Hepatocyte (in vitro differentiated cells): ENCODE results near the gene SLC13A2. TPM values are rescaled to one million over a fixed set of nuclear protein-coding genes. Genes with fewer than 3 reads are reported as not detected.

Source experiments
- DNase-seq: peaks from one replicate; pipeline ENCODE4 v3.0.0-alpha.2; 2016; ENCODE audit warnings: low spot score
- H2AFZ ChIP-seq: fragments of 200-600 bp; sonication (generic); 2 replicates; pipeline ENCODE4 v1.6.0; 2016; ENCODE audit warnings: antibody characterized with exemption, mild to moderate bottlenecking
- H3K27ac ChIP-seq: fragments of 200-600 bp; sonication (generic); 2 replicates; pipeline ENCODE4 v1.5.1; 2016; ENCODE audit warnings: mild to moderate bottlenecking
- H3K27me3 ChIP-seq: fragments of 200-600 bp; sonication (generic); 2 replicates; pipeline ENCODE4 v1.6.1; 2016
- H3K36me3 ChIP-seq: fragments of 200-600 bp; sonication (generic); replicated peaks from 2 replicates; pipeline ENCODE4 v1.5.1; 2016; ENCODE audit warnings: low read depth; ENCODE audit not compliant: insufficient read depth
- H3K4me1 ChIP-seq: fragments of 200-600 bp; sonication (generic); 2 replicates; pipeline ENCODE4 v1.5.1; 2016; ENCODE audit warnings: mild to moderate bottlenecking, moderate library complexity; ENCODE audit not compliant: insufficient read depth
- H3K4me2 ChIP-seq: fragments of 200-600 bp; sonication (generic); 2 replicates; pipeline ENCODE4 v1.6.0; 2016
- H3K4me3 ChIP-seq: fragments of 200-600 bp; sonication (generic); 2 replicates; pipeline ENCODE4 v1.5.1; 2016; ENCODE audit warnings: mild to moderate bottlenecking
- H3K79me2 ChIP-seq: fragments of 200-600 bp; sonication (generic); 2 replicates; pipeline ENCODE4 v1.6.0; 2017; ENCODE audit warnings: mild to moderate bottlenecking
- H3K9me2 ChIP-seq: fragments of 200-600 bp; sonication (generic); replicated peaks from 2 replicates; pipeline ENCODE4 v1.6.0; 2017; ENCODE audit warnings: mild to moderate bottlenecking; ENCODE audit not compliant: insufficient read depth
- H3K9me3 ChIP-seq: fragments of 200-600 bp; sonication (generic); 2 replicates; pipeline ENCODE4 v1.5.1; 2016; ENCODE audit warnings: low read depth, mild to moderate bottlenecking
- H4K20me1 ChIP-seq: fragments of 200-600 bp; sonication (generic); 2 replicates; pipeline ENCODE4 v1.6.0; 2016; ENCODE audit warnings: mild to moderate bottlenecking; ENCODE audit not compliant: insufficient read depth, poor library complexity, severe bottlenecking
- EZH2 ChIP-seq: fragments of 200-600 bp; sonication (generic); IDR thresholded peaks from 2 replicates; pipeline ENCODE4 v1.6.1; 2016; ENCODE audit warnings: antibody characterized with exemption, mild to moderate bottlenecking, borderline replicate concordance
- EZH2phosphoT487 ChIP-seq: fragments of 200-600 bp; sonication (generic); IDR thresholded peaks from one replicate; pipeline ENCODE4 v1.6.1; 2018; ENCODE audit warnings: antibody characterized with exemption, mild to moderate bottlenecking, low read depth, moderate library complexity; ENCODE audit not compliant: unreplicated experiment, severe bottlenecking
- WGBS: methylation state at CpG from one replicate; pipeline ENCODE4 v1.1.6; 2016; ENCODE audit warnings: low lambda C conversion rate; ENCODE audit errors: missing lambda C conversion rate; 5-methylcytosine and 5-hydroxymethylcytosine counted together
- polyA plus RNA-seq: library from polyadenylated mRNA; unstranded; fragments of >200 nt; fragmentation: Nextera tagmentation; extraction: Ambion mirVana; gene quantifications from 2 replicates; pipeline ENCODE4 v1.2.1, GENCODE V29; 2016
- total RNA-seq: library from RNA; depleted of rRNA; stranded (reverse); fragments of >200 nt; gene quantifications from 2 replicates; pipeline ENCODE4 v1.2.3, GENCODE V29; 2014
- TF ChIP-seq, protein P1 (sequence below): fragments of 200-600 bp; sonication (generic); IDR thresholded peaks from 2 replicates; pipeline ENCODE4 v1.5.1; 2016; ENCODE audit warnings: antibody characterized with exemption, mild to moderate bottlenecking; ENCODE audit not compliant: poor library complexity

Gene SLC13A2
- total and polyA plus RNA-seq, 2 experiments from 2014 or later, result 2.0 TPM

DNA sequence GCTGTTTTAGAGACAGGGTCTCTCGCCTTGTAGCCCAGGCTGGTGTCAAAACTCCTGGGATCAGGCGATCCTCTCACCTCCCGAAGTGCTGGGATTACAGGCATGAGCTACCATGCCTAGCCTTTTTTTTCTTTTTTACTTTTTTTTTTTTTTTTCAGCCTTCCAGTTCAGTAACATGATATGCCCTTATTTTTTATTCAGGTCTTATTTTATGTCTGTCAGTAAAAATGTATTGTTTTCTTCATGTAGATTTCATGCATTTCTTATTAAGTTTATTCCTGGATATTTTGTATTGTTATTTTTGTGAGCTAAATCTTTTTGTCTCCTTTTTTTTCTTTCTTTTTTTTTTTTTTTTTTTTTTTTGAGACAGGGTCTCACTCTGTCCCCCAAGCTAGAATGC is 30.0 kb downstream of the SLC13A2 start:
- 68% methylated on average over 3 of the region's 3 CpGs for WGBS
- H3K4me1 ChIP-seq, result no peaks in the 10 kb centered on the region
- no peaks in the 10 kb centered on the region for H3K36me3 ChIP-seq
- H2AFZ ChIP-seq, result no peak overlapping the region
- no peak for DNase-seq
- H3K27me3 ChIP-seq, result no peaks in the 10 kb centered on the region
- no peak overlapping the region for H3K4me3 ChIP-seq
- no peak overlapping the region for H3K27ac ChIP-seq
- H3K9me3 ChIP-seq, result no peaks in the 10 kb centered on the region
- H4K20me1 ChIP-seq, result no peaks in the 10 kb centered on the region
- TF ChIP-seq, protein P1, sequence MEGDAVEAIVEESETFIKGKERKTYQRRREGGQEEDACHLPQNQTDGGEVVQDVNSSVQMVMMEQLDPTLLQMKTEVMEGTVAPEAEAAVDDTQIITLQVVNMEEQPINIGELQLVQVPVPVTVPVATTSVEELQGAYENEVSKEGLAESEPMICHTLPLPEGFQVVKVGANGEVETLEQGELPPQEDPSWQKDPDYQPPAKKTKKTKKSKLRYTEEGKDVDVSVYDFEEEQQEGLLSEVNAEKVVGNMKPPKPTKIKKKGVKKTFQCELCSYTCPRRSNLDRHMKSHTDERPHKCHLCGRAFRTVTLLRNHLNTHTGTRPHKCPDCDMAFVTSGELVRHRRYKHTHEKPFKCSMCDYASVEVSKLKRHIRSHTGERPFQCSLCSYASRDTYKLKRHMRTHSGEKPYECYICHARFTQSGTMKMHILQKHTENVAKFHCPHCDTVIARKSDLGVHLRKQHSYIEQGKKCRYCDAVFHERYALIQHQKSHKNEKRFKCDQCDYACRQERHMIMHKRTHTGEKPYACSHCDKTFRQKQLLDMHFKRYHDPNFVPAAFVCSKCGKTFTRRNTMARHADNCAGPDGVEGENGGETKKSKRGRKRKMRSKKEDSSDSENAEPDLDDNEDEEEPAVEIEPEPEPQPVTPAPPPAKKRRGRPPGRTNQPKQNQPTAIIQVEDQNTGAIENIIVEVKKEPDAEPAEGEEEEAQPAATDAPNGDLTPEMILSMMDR, result no peak
- no peak for TF ChIP-seq EZH2
- no peak for TF ChIP-seq EZH2phosphoT487
- no peaks in the 10 kb centered on the region for H3K9me2 ChIP-seq
- H3K79me2 ChIP-seq, result no peaks in the 10 kb centered on the region
- no peak overlapping the region for H3K4me2 ChIP-seq

DNA sequence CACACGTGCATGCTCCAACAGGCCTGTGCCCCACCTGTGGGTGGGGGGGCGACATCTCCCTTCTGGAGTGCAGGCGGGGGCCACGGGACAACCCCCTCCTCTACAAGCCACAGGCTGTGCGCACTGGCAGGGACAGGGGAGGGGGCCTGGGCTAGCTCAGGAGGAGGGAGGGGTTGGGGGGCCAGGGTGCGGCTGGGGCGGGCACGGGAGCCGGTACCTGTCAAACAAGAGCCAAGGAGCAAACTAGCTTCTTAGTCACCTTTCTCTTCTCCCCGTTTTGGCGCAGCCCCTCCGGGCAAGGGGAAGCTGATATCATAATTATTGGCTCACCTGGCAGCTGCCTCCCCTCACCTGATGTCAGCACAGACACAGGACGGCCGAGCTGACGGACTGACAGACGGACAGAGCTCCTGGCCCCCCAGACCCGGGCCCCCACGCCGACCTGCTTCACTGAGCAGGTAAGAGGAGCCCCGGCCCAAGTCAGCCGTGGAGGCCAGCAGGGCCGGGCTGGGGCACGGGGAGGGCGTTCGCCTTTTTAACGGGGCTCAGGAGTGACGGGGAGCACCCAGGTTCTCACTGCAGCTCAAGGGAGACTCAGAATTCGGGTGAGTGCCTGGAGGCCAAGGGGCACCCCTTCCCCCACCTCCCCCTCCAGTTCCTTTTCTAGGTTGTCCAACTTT is 32.7 kb downstream of the SLC13A2 start, which contains the start of gene FOXN1:
Gene FOXN1, plus strand, starts transcription at position 363 of the 680 bp plus-strand sequence. CDS start 17,622 bp downstream, outside the sequence.
- H3K9me2 ChIP-seq, result no peaks in the 10 kb centered on the region
- no peak within 1 kb of the TSS for H3K4me2 ChIP-seq
- H3K36me3 ChIP-seq, result no peaks in the 10 kb centered on the region
- DNase-seq, result no peak
- no peaks in the 10 kb centered on the region for H3K9me3 ChIP-seq
- H3K79me2 ChIP-seq, result no peaks in the 10 kb centered on the region
- no peak within 1 kb of the TSS for H2AFZ ChIP-seq
- H3K4me1 ChIP-seq, result no peaks in the 10 kb centered on the region
- no peak within 1 kb of the TSS for H3K27ac ChIP-seq
- 89% methylated on average over 27 of the region's 28 CpGs for WGBS
- no peak within 1 kb of the TSS for H3K4me3 ChIP-seq
- TF ChIP-seq, protein P1, result no peak
- TF ChIP-seq EZH2phosphoT487 (no peak), EZH2 (no peak)
- no peaks in the 10 kb centered on the region for H4K20me1 ChIP-seq
- no peaks in the 10 kb centered on the region for H3K27me3 ChIP-seq

DNA sequence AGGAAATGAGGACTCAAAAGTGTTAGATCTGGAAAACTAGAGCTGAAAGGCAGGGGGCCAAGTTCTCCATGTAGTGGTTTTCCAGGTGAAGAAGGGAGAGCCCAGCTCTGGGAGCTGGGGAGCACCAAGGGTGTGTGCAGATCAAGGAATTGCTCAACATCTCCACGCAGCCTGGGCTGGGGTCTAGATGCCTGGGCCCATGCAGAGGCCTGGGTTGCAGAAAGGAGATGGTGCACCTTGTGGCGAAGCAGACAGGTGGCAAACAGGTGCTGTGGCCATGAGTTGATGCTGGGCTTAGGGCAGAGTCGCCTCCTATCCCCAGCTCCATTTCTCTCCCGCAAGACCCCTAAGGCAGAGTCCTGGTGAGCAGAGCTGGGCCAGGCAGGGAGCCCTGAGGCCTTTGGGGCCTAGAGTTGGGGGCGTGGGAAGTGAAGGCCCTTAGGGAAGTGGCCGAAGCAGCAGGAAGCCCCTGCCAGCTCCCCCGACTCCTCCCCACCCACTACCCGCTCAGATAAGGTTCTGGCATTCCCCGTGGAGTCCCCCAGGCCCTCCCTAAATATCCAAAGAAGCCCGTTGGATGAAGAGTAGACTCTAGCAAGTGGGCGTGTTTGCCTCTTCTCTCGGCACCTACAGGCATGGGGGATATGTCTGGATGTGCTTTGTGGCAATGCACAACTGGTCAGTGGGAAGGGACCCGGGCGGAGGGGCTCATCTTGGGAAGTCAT is 33.5 kb downstream of the SLC13A2 start:
- Histone ChIP-seq H3K27me3 (no peaks in the 10 kb centered on the region), H3K9me3 (no peaks in the 10 kb centered on the region), H3K9me2 (no peaks in the 10 kb centered on the region), H4K20me1 (no peaks in the 10 kb centered on the region), H3K27ac (no peak overlapping the region), H3K79me2 (no peaks in the 10 kb centered on the region), H2AFZ (no peak overlapping the region), H3K4me3 (no peak overlapping the region), H3K4me2 (no peak overlapping the region), H3K36me3 (no peaks in the 10 kb centered on the region), H3K4me1 (no peaks in the 10 kb centered on the region)
- no peak for DNase-seq
- TF ChIP-seq, protein P1, result no peak
- TF ChIP-seq EZH2phosphoT487 (no peak), EZH2 (no peak)
- whole genome bisulfite sequencing, result 82% methylated on average over 13 of the region's 14 CpGs
